Measurements from ENCODE around the gene POP7. TPM values are rescaled to one million over a fixed set of nuclear protein-coding genes. Genes with fewer than 3 reads are reported as not detected.
A peak's percentile ranks its signal among the peaks of the same experiment; 100 is the strongest.
"Not testable (repeated sequence)": the region's sequence is repeated elsewhere in the genome, so short reads cannot be mapped to it uniquely, and the experiment has no call there.

The POP7 gene
- total RNA-seq, 1 experiment from 2014 or later = 151 TPM

GRCh38 chr7:100723732-100724275 is 17.9 kb downstream of the POP7 start:
- BruUV-seq (replicated peaks) = no TSS peak
- H4K20me1 ChIP-seq (ENCODE audit: low read length) = no peaks in the 10 kb centered on the region
- no peak overlapping the region for H3K4me2 ChIP-seq (ENCODE audit: low read length)
- H3K79me2 ChIP-seq (ENCODE audit: low read length) = no peaks in the 10 kb centered on the region
- DNase-seq (no peak), ATAC-seq (no peak)
- H2AFZ ChIP-seq (ENCODE audit: low read length) = no peak overlapping the region
- TF ChIP-seq EZH2 (IDR thresholded peaks at IDR 0.05; ENCODE audit: low read length, unreplicated experiment) (no peak), CTCF (conservative IDR thresholded peaks at IDR 0.05; ENCODE audit: low read depth, low read length) (no peak), EZH2phosphoT487 (IDR thresholded peaks at IDR 0.05; ENCODE audit: borderline replicate concordance, low read length) (no peak)
- intact Hi-C loops (cut with micrococcal nuclease) = loop anchor here (2.0 kb wide), 1 partner anchor 79 kb away; no protein-coding TSS in a partner anchor
- no peaks in the 10 kb centered on the region for H3K36me3 ChIP-seq (ENCODE audit: low read depth, low read length)
- H3K27ac ChIP-seq (ENCODE audit: low read length) = no peak overlapping the region
- H3F3A ChIP-seq (ENCODE audit: low read length, unreplicated experiment) = no peaks in the 10 kb centered on the region
- CTCF ChIA-PET = no interaction called here
- peaks cover 13% of the 10 kb centered on the region for H3K4me1 ChIP-seq (ENCODE audit: insufficient read depth, low read length)
- POLR2A ChIA-PET (ENCODE audit: unreplicated experiment) = no interaction called here
- no peaks in the 10 kb centered on the region for H3K9me2 ChIP-seq (replicated peaks; ENCODE audit: low read length)
- H3K9me3 ChIP-seq (ENCODE audit: low read length) = no peaks in the 10 kb centered on the region
- H3K4me3 ChIP-seq (ENCODE audit: low read length) = no peak overlapping the region
- H3K9ac ChIP-seq (ENCODE audit: low read length) = no peak overlapping the region
- H3K27me3 ChIP-seq (ENCODE audit: low read length) = no peaks in the 10 kb centered on the region

- H3K79me2 ChIP-seq (ENCODE audit: low read length); H3K9me3 ChIP-seq (ENCODE audit: low read length); H3K36me3 ChIP-seq (ENCODE audit: low read depth, low read length); H3K4me2 ChIP-seq (ENCODE audit: low read length); H3K27ac ChIP-seq (ENCODE audit: low read length); H3K9ac ChIP-seq (ENCODE audit: low read length); BruUV-seq (replicated peaks); H4K20me1 ChIP-seq (ENCODE audit: low read length); H3F3A ChIP-seq (ENCODE audit: low read length, unreplicated experiment); H3K9me2 ChIP-seq (replicated peaks; ENCODE audit: low read length); H3K4me3 ChIP-seq (ENCODE audit: low read length); CTCF ChIA-PET; H2AFZ ChIP-seq (ENCODE audit: low read length); H3K27me3 ChIP-seq (ENCODE audit: low read length); POLR2A ChIA-PET (ENCODE audit: unreplicated experiment); ATAC-seq; DNase-seq: not testable (repeated sequence)
- H3K4me1 ChIP-seq (ENCODE audit: insufficient read depth, low read length) = peaks cover 13% of the 10 kb centered on the region
- intact Hi-C loops (cut with micrococcal nuclease) = loop anchor here (2.0 kb wide), 1 partner anchor 78 kb away; no protein-coding TSS in a partner anchor
Observed at GRCh38 chr7:100724364-100724763, 18.4 kb downstream of the POP7 start.

- H3K4me3 ChIP-seq (ENCODE audit: low read length) = no peak overlapping the region
- no peak for TF ChIP-seq EZH2phosphoT487 (IDR thresholded peaks at IDR 0.05; ENCODE audit: borderline replicate concordance, low read length)
- TF ChIP-seq CTCF (conservative IDR thresholded peaks at IDR 0.05; ENCODE audit: low read depth, low read length) = no peak
- no peak for TF ChIP-seq EZH2 (IDR thresholded peaks at IDR 0.05; ENCODE audit: low read length, unreplicated experiment)
- no peak overlapping the region for H3K9ac ChIP-seq (ENCODE audit: low read length)
- intact Hi-C loops (cut with micrococcal nuclease) = loop anchor here (5.0 kb wide), 1 partner anchor 125 kb away; the partner anchor contains the start of gene SLC12A9
- no TSS peak for BruUV-seq (replicated peaks)
- H3F3A ChIP-seq (ENCODE audit: low read length, unreplicated experiment) = no peaks in the 10 kb centered on the region
- no peaks in the 10 kb centered on the region for H3K36me3 ChIP-seq (ENCODE audit: low read depth, low read length)
- H3K4me1 ChIP-seq (ENCODE audit: insufficient read depth, low read length) = peaks cover 13% of the 10 kb centered on the region
- H3K9me3 ChIP-seq (ENCODE audit: low read length) = no peaks in the 10 kb centered on the region
- CTCF ChIA-PET = interaction anchor here (0.7 to 0.9 kb wide), 2 partner anchors 21 to 75 kb away, joined by 3 read pairs; partner anchors contain the start of gene POP7
- POLR2A ChIA-PET (ENCODE audit: unreplicated experiment) = no interaction called here
- H4K20me1 ChIP-seq (ENCODE audit: low read length) = no peaks in the 10 kb centered on the region
- no peaks in the 10 kb centered on the region for H3K9me2 ChIP-seq (replicated peaks; ENCODE audit: low read length)
- ATAC-seq = 0 out of 2 replicates have a peak, but pooled peaks have one; percentile 14
- H3K4me2 ChIP-seq (ENCODE audit: low read length) = no peak overlapping the region
- DNase-seq = peak; percentile 41
- H2AFZ ChIP-seq (ENCODE audit: low read length) = no peak overlapping the region
- no peaks in the 10 kb centered on the region for H3K27me3 ChIP-seq (ENCODE audit: low read length)
- H3K79me2 ChIP-seq (ENCODE audit: low read length) = no peaks in the 10 kb centered on the region
- H3K27ac ChIP-seq (ENCODE audit: low read length) = no peak overlapping the region
Observed at GRCh38 chr7:100726996-100727761, 21.3 kb downstream of the POP7 start.
